ENCODE measurements around the gene ARFGAP1.
A peak's percentile ranks its signal among the peaks of the same experiment; 100 is the strongest.

ARFGAP1 gene

DNA sequence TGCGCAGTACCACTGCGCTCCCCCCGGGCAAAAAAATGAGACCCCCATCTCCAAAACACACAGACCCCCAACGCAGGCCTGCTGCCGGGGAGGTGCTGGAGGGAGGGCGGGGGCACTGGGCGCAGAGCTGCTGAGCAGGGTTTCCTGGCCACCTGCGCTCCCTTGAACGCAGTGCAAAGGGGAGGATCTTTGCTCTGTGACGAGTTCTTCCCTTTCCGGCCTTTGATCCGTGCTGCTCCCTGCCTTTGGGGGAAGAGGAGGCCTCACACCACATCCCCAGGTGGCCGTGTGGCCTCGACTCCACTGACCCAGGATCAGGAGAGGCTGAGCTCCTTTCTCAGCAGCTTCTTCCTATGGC, 11.4 kb downstream of the ARFGAP1 start:
- Histone ChIP-seq H3K27me3 (ENCODE audit: control insufficient read depth, low read length) (no peaks in the 10 kb centered on the region), H3K4me1 (ENCODE audit: control insufficient read depth, low read length) (peaks cover 16% of the 10 kb centered on the region), H3K9me2 (replicated peaks; ENCODE audit: control insufficient read depth, low read length) (no peaks in the 10 kb centered on the region), H3K4me3 (ENCODE audit: low read length) (peak overlapping the region; percentile 76), H3K36me3 (ENCODE audit: control insufficient read depth, low read length) (peaks cover 30% of the 10 kb centered on the region; the same call in 1 of the 2 replicates), H3F3A (ENCODE audit: control insufficient read depth, insufficient read depth) (no peaks in the 10 kb centered on the region), H3K9me3 (ENCODE audit: control insufficient read depth, insufficient read depth, low read length) (no peaks in the 10 kb centered on the region), H4K20me1 (ENCODE audit: control insufficient read depth, insufficient read depth, low read depth, low read length) (no peaks in the 10 kb centered on the region; the same call in 1 of the 2 replicates), H3K79me2 (ENCODE audit: control insufficient read depth, low read length) (peaks cover 3% of the 10 kb centered on the region; the same call in 1 of the 2 replicates), H3K4me2 (ENCODE audit: low read length) (peak overlapping the region; percentile 92), H3K27ac (ENCODE audit: low read depth, low read length) (peak overlapping the region; percentile 74)
- TF ChIP-seq, protein P1, sequence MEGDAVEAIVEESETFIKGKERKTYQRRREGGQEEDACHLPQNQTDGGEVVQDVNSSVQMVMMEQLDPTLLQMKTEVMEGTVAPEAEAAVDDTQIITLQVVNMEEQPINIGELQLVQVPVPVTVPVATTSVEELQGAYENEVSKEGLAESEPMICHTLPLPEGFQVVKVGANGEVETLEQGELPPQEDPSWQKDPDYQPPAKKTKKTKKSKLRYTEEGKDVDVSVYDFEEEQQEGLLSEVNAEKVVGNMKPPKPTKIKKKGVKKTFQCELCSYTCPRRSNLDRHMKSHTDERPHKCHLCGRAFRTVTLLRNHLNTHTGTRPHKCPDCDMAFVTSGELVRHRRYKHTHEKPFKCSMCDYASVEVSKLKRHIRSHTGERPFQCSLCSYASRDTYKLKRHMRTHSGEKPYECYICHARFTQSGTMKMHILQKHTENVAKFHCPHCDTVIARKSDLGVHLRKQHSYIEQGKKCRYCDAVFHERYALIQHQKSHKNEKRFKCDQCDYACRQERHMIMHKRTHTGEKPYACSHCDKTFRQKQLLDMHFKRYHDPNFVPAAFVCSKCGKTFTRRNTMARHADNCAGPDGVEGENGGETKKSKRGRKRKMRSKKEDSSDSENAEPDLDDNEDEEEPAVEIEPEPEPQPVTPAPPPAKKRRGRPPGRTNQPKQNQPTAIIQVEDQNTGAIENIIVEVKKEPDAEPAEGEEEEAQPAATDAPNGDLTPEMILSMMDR (IDR thresholded peaks at IDR 0.05; ENCODE audit: low read depth, low read length, poor library complexity, severe bottlenecking), result no peak
- no peak for TF ChIP-seq EZH2phosphoT487 (IDR thresholded peaks at IDR 0.05; ENCODE audit: borderline replicate concordance, low read length)

DNA sequence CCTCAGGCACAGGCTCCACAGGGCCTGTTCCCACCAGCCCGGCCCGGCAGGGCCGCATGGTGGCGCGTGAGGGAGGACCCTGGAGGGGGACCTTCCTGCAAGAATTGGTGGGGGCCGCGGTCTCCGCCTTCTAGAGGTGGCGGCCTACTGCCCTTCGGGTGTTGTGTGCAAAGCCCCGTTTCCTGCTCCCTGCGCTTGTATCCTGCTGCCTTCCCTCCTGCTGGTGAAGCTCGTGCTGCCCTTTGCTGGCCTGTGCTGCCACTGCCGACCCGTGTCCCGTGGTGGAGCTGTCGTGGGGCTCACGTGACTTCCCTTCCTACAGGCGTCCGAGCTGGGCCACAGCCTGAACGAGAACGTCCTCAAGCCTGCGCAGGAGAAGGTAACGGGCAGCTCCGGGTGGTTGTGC, 11.9 kb downstream of the ARFGAP1 start:
- H3K79me2 ChIP-seq (ENCODE audit: control insufficient read depth, low read length), result peaks cover 3% of the 10 kb centered on the region; the same call in 1 of the 2 replicates

DNA sequence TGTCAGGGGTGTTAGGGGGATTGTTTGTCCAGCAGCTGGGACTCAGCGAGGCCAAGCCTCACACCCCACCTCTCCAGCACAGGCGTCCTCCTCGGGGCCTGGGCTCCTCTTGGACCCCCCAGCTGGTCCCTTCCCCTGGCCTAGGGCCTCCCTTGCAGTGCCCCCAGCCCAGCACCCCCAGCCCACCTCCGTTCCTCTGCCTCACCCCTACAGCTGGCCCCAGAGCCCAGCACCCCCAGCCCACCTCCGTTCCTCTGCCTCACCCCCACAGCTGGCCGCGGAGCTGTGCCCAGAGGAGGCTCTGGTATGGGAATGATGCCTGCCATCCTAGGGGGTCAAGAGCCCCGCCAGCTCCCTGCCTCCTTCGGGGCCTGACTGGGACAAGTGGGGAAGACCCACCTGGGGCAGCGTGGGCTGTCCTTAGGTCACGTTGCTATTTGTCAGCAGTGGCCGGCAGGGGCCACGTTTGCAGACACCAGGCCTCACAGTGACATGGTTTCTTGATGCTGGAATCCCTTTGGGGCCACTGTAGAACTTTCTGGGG, 12.4 kb downstream of the ARFGAP1 start:
- no peaks in the 10 kb centered on the region for H3K27me3 ChIP-seq (ENCODE audit: control insufficient read depth, low read length)
- no peaks in the 10 kb centered on the region for H3F3A ChIP-seq (ENCODE audit: control insufficient read depth, insufficient read depth)
- H3K9me2 ChIP-seq (replicated peaks; ENCODE audit: control insufficient read depth, low read length), result no peaks in the 10 kb centered on the region
- H4K20me1 ChIP-seq (ENCODE audit: control insufficient read depth, insufficient read depth, low read depth, low read length), result no peaks in the 10 kb centered on the region; the same call in 1 of the 2 replicates
- H3K36me3 ChIP-seq (ENCODE audit: control insufficient read depth, low read length), result peaks cover 28% of the 10 kb centered on the region; the same call in 1 of the 2 replicates
- peak overlapping the region; percentile 74 for H3K27ac ChIP-seq (ENCODE audit: low read depth, low read length)
- H3K4me3 ChIP-seq (ENCODE audit: low read length), result peak overlapping the region; percentile 76
- peak overlapping the region; percentile 92 for H3K4me2 ChIP-seq (ENCODE audit: low read length)
- H3K9me3 ChIP-seq (ENCODE audit: control insufficient read depth, insufficient read depth, low read length), result no peaks in the 10 kb centered on the region
- peaks cover 16% of the 10 kb centered on the region for H3K4me1 ChIP-seq (ENCODE audit: control insufficient read depth, low read length)
- H3K79me2 ChIP-seq (ENCODE audit: control insufficient read depth, low read length), result peaks cover 3% of the 10 kb centered on the region; the same call in 1 of the 2 replicates
- TF ChIP-seq EZH2phosphoT487 (IDR thresholded peaks at IDR 0.05; ENCODE audit: borderline replicate concordance, low read length), result no peak
- TF ChIP-seq, protein P1 (IDR thresholded peaks at IDR 0.05; ENCODE audit: low read depth, low read length, poor library complexity, severe bottlenecking), result no peak

More for the DNA sequence above, 11.9 kb downstream of the ARFGAP1 start:
- Histone ChIP-seq H3K27me3 (ENCODE audit: control insufficient read depth, low read length) (no peaks in the 10 kb centered on the region), H3K36me3 (ENCODE audit: control insufficient read depth, low read length) (peaks cover 28% of the 10 kb centered on the region; the same call in 1 of the 2 replicates), H3K9me3 (ENCODE audit: control insufficient read depth, insufficient read depth, low read length) (no peaks in the 10 kb centered on the region), H3K27ac (ENCODE audit: low read depth, low read length) (peak overlapping the region; percentile 74), H3F3A (ENCODE audit: control insufficient read depth, insufficient read depth) (no peaks in the 10 kb centered on the region), H4K20me1 (ENCODE audit: control insufficient read depth, insufficient read depth, low read depth, low read length) (no peaks in the 10 kb centered on the region; the same call in 1 of the 2 replicates), H3K4me2 (ENCODE audit: low read length) (peak overlapping the region; percentile 92), H3K9me2 (replicated peaks; ENCODE audit: control insufficient read depth, low read length) (no peaks in the 10 kb centered on the region), H3K4me3 (ENCODE audit: low read length) (peak overlapping the region; percentile 76), H3K4me1 (ENCODE audit: control insufficient read depth, low read length) (peaks cover 16% of the 10 kb centered on the region)
- no peak for TF ChIP-seq EZH2phosphoT487 (IDR thresholded peaks at IDR 0.05; ENCODE audit: borderline replicate concordance, low read length)
- TF ChIP-seq, protein P1 (IDR thresholded peaks at IDR 0.05; ENCODE audit: low read depth, low read length, poor library complexity, severe bottlenecking), result no peak

All from DOHH2 (cell line).